Stimulated activated CD4-positive, alpha-beta T cell treated with anti-CD3 and anti-CD28 coated beads, TNF-alpha, amount 100 ng/mL, for 1 hour (primary cell): ENCODE measurements around the gene NLGN1.

Experiments used
- DNase-seq, 3 donors: peaks; one replicate each; pipeline ENCODE4 v3.0.0-alpha.2; 2020; ENCODE audit warnings: low read depth in 3 of 3, low spot score in 1 of 3

NLGN1 gene

DNA sequence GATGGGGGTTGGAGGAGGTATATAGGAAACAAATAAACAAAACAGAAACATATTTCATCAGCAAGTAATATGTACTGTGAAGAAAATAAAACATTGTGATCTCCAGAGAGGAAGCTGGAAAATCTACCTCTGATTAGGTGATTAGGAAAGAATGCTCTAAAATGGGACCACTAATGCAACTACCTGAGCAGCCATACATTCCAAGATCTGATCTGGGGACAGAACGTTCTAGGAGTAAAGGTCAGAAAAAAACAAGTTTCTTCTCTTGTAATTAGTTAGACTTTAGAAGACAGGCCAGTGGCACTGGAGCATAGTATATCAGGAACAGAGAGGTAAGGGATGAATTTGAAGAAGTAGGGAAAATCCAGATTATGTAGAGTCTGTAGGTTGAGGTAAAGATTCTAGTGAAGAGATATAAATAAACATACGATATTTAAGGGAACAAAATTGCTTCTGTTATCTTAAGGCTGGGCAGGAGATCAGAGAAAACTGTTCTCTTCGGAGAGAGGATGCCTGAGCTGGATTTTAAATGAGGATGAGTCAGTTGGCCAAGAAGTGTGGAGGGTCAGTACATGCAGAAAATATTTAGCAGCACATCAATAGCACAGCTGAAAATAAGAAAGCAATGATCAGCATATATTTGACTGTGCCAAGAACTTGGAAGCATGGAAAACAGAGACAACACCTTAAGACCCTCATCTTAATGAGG lies 429.5 kb downstream of the NLGN1 start:
- DNase-seq, result no peak

DNA sequence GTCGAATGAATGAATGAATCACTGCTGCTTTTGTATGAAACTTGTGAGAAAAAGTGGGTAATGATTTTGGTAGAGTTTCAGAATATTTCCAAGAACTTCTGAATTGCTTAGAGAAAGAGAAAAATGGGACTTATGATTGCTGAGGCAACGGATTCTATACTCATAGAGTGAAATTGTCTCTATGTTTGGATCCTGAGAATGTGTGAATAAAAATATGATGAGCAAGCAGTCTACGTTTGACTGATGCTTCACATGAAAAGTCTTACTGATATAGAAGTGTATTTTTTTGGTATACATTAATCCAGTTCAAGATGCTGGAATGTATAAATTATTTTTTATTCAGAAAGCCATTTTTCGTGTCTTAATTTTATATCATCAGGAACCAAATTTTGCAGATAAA lies 441.1 kb downstream of the NLGN1 start:
- no peak for DNase-seq

DNA sequence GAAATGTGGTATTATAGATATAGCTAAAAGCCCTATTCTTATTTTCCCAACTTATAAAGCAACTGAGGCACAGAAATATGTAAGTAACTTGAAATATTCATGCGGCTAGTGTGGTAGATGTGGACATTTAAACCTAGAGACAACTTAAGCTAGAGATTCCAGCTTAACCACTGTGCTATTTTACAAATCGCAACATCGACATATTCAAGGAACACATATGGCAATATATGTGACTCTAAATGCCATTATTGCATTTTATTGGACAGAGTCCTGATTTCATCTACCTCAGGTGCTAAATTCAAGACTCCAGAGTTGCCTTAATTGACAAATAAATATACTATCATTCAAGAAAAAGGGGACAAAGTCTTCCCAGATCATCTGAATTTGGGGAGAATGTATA lies 442.3 kb downstream of the NLGN1 start:
- DNase-seq, result no peak

DNA sequence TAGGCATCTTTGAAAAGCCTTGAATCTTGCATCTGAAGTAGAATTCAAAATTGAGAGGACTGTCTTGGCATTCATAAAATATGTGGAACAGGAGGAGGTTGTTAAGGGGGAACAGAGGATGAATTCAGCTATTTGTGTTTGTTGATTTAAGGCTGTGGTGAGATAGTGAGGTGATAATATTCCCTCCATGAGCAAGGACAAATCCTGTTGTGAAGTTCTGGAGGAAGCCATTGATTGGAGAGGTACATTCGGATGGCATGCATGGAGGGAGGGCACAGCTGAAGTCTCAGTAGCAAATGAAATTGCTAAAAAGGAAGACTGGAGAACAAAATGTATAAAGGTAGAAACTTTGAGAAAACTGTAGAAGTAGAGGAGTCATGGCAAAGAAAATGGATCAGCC lies 443.8 kb downstream of the NLGN1 start:
- no peak for DNase-seq

DNA sequence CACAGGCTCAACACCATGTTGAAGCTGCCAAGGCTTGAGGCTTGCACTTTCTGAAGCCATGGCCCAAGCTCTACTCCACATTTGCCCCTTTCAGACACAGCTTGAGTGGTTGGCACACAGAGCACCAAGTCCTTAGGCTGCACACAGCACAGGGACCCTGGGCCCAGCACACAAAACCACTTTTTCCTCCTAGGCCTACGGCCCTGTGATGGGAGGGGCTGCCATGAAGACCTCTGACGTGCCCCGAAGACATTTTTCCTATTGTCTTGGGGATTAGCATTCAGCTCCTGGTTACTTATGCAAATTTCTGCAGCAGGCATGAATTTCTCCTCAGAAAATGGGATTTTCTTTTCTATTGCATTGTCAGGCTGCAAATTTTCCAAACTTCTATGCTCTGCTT lies 445.5 kb downstream of the NLGN1 start:
- DNase-seq, result no peak

DNA sequence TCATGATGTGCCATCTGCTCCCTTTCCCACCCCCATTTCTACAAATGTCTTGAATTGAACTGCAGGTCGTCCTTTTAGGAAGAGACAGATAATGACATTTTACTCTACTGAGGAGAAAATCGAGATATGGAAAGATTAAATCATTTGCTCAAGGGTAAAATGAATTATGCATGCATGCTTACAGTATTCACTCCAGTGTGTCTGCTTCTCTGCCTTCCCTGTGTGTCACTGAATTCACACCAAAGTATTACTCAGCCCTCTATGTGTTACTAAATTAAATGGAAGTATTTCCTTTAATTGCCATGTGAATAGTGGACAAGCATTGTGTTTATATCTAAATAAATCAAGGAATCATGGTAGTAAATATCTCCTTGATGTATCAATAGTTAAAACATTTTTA lies 449.0 kb downstream of the NLGN1 start:
- no peak for DNase-seq

DNA sequence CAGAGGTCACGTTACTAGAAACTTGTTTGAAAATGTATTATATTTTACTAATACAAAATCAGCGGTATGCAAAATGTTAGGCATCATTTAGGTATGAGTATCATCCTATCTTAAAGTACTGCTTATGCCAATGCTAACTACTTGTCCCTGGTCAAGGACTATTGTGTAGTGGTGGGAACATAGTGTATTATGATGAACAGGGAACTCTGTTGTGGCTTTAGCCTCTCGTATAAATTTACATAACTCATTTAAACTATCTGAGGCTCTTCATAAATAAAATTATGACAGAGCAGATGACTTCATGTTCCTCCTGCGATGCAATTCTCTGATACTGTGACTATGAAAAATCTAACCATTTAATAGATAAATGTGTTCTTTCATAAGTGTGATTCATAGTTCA lies 451.9 kb downstream of the NLGN1 start:
- no peak for DNase-seq

DNA sequence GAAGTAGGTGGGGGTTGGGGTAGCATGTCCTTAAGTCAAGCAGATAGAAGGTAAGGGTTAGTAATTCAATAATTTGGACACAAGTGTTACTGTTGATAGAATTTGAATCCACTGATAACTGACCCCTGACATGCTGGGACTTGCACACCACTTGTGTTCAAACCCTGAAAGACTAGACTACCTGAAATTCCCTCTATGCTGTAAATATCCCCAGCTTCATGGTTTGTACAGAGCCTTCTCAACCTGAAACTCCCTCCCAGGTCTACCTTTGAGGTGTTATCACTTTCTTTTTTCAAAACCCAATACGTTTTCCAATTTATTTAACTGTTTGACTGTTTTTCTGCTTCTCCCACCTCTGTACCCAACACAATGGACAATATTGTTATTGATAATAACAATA lies 459.6 kb downstream of the NLGN1 start:
- no peak for DNase-seq

DNA sequence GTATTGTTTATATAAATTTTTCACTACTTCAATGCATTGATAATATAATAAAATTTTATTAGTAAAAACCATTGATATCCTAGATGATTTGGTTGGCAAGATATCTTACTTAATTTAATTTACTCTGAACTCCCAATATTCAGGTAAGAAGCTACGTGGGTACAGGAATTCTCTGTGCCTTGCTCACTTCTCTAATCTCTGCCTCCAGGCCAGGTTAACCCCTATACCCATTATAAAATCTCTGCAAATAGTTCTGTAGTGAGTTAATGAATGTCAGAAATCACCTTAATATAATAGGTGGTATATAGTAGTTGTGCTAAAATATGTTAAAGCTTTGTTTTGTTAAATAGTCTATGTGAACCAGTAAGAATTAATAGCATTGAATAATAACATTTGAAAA lies 465.2 kb downstream of the NLGN1 start:
- DNase-seq, result no peak

DNA sequence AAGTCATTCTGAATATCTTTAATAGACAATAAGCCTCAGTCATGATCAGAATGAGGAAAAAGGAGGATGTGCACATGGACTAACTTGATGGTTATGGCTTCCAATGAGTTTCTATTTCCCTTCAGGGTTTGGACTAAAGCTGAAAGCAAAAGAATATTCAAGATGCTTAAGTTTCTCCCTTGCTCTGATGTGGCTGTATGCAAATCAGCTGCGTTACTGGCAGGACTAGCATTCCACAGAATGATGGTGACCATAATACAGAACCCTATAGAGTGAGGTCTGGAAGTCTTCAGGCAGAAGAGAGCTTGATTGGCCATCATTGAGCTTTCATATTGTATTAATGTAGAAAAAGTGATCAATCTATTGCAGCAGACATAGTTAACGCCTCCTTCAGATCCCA lies 466.0 kb downstream of the NLGN1 start:
- no peak for DNase-seq

DNA sequence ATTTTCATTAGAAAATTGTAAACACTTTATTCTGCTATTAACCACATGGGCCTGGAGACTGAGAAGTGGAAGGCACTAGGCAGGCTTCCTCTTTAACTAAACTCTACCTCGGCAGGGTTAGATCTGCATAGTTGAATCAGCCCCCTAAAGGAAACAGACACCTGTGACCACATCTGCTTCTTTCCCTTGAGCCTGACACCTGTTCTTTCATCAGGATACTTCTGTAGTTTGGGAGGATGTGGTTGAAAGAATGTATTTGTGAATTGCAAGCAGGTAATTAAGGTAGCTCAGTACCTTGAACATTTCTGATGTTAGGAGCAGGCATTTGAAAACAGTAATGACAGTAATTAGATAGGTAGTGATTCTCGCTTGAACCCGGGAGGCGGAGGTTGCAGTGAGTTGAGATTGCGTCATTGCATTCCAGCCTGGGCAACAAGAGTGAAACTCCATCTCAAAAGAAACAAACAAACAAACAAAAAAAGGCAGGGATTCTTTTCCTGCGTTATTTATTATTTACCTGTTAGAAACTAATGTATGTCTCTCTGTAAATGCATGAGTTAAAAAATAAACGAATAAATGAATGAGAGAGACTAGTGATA lies 468.5 kb downstream of the NLGN1 start:
- DNase-seq, result no peak

DNA sequence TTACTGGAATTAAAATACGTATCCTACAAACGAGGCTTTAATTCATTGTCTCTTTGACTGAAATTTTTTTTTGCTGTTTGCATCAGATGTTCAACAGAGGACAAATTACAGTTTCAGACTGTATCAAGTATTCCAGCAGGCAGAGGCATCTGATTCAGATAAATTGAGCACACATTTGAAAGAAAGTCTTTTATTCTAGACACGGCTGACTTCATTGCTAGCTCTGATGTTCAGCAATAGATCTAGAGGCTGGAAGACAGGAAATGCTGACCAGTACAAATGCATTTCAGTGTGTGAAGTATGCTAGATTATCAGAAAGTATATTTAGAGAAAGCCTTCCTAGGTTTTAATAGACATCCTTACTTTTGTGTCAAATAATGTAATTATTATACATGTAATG lies 472.2 kb downstream of the NLGN1 start:
- no peak for DNase-seq

DNA sequence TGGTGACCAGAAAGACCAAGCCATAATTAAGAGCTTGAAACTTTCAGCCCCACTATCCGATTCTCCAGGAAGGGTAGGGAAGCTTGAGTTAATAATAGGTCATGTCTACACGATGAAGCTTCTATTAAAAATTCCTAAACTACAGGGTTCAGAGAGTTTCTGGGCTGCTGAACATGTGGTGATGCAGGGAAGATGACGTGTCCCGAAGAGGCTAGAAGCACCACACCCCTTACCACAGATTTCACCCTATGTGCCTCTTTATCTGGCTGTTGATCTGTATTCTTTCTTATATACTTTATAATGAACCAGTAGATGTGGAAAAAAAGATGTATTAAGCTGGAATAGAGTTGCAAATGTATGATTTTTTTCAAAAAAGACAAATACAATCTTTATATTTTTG lies 473.4 kb downstream of the NLGN1 start:
- no peak for DNase-seq

DNA sequence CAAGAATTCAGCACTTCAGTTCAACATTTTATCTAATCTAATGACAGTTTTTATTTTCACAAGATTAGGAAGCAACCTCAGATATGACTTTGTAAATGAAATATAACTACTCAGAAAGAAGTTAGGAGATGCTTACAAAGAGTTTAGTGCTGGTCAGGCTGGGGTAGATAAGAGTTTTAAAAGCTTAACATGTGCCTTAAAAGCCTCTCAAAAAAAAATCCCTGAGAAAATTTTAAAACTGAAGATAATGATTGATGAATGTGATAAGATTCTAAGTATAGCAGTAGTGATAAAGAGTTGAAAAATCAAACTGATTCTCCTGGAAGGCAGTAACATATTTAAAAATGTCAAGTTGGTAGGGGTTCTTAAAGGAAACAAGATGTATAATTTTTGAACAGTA lies 478.2 kb downstream of the NLGN1 start:
- DNase-seq, result no peak

DNA sequence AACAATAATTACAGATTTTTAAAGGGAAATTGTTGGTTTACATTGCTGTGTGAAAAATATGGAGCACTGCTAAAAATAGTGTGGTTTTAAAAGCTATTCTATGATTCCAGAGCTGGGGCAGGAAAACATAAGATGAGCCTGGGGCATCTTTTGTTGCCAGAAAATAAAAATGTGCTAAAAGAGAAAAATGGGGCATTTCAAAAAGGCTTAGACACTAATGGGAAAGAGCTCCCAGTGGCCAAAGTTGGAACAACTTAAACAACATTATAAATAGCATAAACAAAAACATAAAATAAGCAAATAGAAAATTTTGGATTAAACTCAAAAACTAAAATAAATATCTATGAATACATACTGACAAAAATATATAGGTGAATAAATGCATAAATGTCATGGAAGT lies 478.9 kb downstream of the NLGN1 start:
- DNase-seq, result no peak

DNA sequence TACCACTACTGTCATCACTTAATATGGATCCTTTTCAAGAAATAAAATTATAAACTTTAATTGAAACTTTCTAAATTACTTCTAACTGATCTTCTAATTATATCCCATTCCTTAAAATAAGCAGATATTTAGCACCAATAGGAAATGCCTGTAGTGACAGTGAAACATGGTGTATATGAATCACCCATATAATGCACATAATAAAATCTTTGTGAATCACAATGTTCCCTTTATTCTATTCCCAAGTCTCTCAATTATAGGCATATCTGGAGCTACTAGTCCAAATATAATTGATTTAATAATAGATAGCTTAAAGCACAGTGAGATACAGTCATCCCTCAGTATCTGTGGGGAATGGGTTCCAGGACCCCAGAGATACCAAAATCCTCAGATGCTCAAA lies 490.3 kb downstream of the NLGN1 start:
- no peak for DNase-seq

DNA sequence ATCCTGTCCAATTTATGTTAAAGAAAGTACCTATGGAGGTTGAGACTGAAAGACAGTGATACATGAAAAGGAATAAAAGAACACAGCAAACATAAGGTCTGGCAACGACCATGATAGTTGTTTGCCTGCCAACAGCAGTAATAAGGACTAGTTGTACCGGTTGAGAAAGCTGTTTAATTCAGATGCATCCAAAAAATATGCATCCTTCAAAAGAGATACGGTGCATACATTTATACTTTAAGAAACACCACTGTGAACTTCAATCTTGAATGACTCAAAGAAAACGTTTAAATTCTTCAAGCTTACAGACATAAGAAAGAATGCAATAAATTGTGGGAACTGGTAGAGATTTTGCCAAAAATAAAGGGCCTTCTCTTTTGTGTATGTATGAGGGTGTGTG lies 492.1 kb downstream of the NLGN1 start:
- DNase-seq, result no peak

DNA sequence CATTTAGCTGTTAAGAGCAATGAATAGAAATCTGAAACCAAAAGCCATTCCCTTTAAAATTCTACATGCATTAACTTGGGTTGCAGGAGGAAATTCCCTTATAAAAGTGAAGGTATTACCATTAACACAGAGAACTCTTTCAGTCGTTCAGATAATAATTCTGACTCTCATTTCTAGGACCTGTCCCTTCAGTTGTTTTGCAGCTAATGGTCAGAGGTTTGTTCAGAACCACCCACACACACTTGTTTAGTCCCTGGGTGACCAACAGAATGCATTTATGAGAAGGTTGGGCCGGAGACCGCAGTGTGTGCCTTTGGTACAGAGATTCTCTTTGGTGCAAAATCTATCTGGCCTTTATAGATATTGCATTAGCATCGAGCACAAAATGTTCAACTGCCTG lies 492.5 kb downstream of the NLGN1 start:
- no peak for DNase-seq

DNA sequence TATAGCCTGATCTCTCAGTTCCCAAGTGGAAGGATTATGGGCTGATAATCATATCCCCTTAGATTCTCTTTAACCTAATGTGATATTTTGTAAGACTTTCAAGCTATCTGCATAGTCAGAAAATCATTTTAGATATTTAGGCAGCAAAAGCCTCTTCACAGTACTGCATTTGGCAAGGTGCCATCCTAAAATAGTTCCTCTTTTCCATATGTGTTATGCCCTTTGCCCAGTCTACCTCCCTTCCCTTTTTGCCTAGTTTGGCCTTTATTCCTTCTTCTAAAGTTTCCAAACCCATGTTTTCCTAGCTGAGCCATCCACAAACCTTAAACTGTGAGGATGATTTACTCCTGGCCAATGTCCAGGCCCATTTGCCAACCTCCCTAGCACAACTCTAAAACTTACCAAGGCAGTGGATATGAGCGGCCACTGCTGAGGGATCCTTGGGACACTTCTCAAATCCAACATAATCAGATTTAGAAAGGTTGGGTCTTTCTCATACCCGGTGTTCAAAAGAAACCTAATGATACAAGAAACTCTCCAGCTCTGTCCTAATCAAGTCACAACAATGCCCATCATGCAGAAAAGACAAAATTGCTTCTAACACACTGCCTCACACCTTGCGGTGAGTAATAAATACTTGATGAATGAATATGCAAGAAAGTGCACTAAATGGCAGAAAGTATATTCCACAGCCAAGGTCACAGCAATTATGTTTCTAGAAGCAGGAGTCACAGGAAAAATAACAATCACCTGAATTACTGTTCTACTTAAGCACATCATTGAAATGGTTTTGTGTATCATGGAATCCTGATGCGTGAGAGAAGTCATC lies 493.9 kb downstream of the NLGN1 start:
- no peak for DNase-seq

DNA sequence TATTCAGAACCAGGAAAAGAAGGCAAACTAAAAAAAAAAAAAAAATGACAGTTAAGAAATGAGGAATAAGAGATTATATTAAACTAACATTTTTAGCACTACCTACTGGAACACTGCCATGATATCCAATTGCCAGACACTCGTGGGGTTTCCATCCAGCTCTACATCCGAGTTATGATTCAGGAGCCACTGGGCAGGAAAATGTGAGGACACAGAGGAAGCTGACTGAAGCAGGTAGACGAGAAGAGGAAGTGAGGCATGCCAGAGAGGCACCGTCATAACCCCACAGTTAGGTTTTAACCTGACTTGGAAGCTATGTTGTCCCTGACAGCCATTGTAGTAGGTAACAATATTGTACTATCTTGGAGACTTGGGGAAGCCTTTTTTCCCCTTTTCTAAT lies 495.0 kb downstream of the NLGN1 start:
- no peak for DNase-seq

DNA sequence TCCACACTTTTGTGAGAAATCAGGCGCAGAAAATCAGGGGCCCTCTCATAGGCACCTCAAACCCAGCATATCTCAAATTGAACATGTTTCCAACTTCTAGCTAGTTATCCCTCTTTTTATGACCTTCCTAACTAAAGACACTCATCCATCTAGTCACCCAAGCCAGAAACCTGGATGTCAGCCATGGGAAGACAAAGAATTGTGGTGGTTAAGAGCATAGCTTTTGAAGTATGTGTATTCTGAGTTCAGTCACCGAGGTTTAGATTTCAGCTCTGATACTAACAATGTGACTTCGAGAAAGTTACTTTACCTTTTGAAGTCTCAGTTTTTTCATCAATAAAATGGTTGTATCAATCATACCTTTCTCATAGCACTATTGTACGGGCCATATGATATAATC lies 495.5 kb downstream of the NLGN1 start:
- DNase-seq, result no peak

DNA sequence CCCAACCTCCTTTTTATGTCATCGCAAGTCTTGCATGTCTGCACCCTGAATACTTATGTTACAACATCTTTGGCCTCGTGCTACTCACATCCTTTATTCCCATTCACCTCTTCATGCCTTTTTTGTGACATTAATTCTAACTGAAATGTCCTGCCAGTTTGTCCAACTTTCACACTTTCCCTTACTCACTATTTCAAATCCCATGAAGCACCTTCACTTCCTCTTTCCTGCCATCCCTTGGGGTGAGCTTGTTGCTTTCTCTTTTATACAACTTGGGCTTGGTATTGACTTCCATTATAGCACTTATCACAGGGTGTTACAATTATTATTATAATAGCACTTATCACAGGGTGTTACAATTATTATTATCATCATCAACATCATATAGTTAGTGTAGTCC lies 496.3 kb downstream of the NLGN1 start:
- no peak for DNase-seq

DNA sequence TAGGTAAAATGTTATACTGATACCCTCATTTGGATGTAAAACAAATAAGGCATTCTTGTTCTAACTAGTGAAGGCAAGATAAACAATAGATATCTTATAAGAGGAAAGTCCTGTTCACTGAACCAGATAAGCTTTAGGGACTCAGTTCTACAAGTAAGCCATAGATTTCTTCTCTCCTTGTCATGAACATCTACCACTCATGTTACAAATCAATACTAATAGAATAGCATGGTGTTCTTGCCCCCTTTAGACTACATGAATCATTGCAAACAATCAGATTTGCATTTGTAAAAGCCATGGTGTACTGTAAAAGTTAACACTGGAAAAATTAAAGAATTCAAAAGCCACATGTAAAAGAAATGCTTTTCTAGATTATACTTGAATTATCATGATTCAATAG lies 500.1 kb downstream of the NLGN1 start:
- DNase-seq, result no peak
